ENCODE results near the gene DIP2C. TPM values are rescaled to one million over a fixed set of nuclear protein-coding genes. Genes with fewer than 3 reads are reported as not detected.
A peak's percentile ranks its signal among the peaks of the same experiment; 100 is the strongest.

Gene DIP2C
- total and polyA plus RNA-seq, 2 donors from 2014 or later, result 6.2 to 22.6 TPM

DNA sequence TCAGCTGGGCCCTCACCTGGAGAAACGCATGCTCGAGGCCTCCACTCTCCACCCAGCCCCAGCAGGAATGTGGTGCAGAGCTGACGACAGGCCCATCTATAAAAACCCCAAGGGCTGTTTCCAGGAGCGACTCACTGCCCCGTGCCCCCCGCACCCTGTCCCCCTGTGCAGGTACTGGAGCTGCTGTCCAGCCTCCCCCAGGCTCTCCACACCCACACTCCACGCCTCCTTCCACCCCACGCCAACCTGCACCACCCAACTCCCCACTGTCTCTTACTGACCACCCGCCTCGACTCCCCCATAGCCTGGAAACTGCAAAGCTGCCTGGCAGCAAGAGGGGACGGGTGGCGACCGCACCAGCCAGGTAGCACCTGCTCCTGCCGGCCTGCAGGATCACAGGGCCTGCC, 43.3 kb downstream of the DIP2C start:
- no peaks in the 10 kb centered on the region for H3K36me3 ChIP-seq (ENCODE audit: control insufficient read depth in 2 of 3, insufficient read depth in 3 of 3, low read length in 3 of 3)

GRCh38 chr10:644943-645334, 44.5 kb downstream of the DIP2C start:
- no peak for TF ChIP-seq CTCF (IDR thresholded peaks at IDR 0.05; ENCODE audit: borderline replicate concordance, extremely low read depth, insufficient read depth)
- intact Hi-C loops (cut with DNase I), result no loop called here
- DNase-seq, result no peak
- FAIRE-seq, result no peak
- H3K9ac ChIP-seq (ENCODE audit: low read length in 3 of 3), result no peak overlapping the region
- H3K4me1 ChIP-seq (ENCODE audit: control insufficient read depth in 2 of 3, insufficient read depth in 2 of 3, low read depth in 1 of 3, low read length in 3 of 3), result peaks cover 0 to 4% (median under 1%) of the 10 kb centered on the region in 3 donors
- no peaks in the 10 kb centered on the region for H3K27me3 ChIP-seq (ENCODE audit: control insufficient read depth, insufficient read depth, low read length)
- no peaks in the 10 kb centered on the region for H3K36me3 ChIP-seq (ENCODE audit: control insufficient read depth in 2 of 3, insufficient read depth in 3 of 3, low read length in 3 of 3)
- H3K27ac ChIP-seq (ENCODE audit: low read depth in 2 of 2, low read length in 2 of 2), result no peak overlapping the region
- no peak overlapping the region for H3K4me3 ChIP-seq (ENCODE audit: low read length in 3 of 3)
- H3K9me3 ChIP-seq (ENCODE audit: control insufficient read depth in 2 of 3, insufficient read depth in 1 of 3, low read length in 3 of 3), result peaks cover 0 to 7% (median 0%) of the 10 kb centered on the region in 3 donors

More for the DNA sequence above, 43.3 kb downstream of the DIP2C start:
- H3K27me3 ChIP-seq (ENCODE audit: control insufficient read depth, insufficient read depth, low read length), result no peaks in the 10 kb centered on the region
- H3K9ac ChIP-seq (ENCODE audit: low read length in 3 of 3), result no peak overlapping the region
- DNase-seq, result peak in 1 of 5 donors; percentile 73
- no peak for FAIRE-seq
- peaks cover 0 to 7% (median 0%) of the 10 kb centered on the region in 3 donors for H3K9me3 ChIP-seq (ENCODE audit: control insufficient read depth in 2 of 3, insufficient read depth in 1 of 3, low read length in 3 of 3)
- H3K4me1 ChIP-seq (ENCODE audit: control insufficient read depth in 2 of 3, insufficient read depth in 2 of 3, low read depth in 1 of 3, low read length in 3 of 3), result peaks cover 0 to 12% (median 11%) of the 10 kb centered on the region in 3 donors
- no peak for TF ChIP-seq CTCF (IDR thresholded peaks at IDR 0.05; ENCODE audit: borderline replicate concordance, extremely low read depth, insufficient read depth)
- H3K27ac ChIP-seq (ENCODE audit: low read depth in 2 of 2, low read length in 2 of 2), result peak overlapping the region; percentile 48 to 67
- no peak overlapping the region for H3K4me3 ChIP-seq (ENCODE audit: low read length in 3 of 3)
- intact Hi-C loops (cut with DNase I), result no loop called here

DNA sequence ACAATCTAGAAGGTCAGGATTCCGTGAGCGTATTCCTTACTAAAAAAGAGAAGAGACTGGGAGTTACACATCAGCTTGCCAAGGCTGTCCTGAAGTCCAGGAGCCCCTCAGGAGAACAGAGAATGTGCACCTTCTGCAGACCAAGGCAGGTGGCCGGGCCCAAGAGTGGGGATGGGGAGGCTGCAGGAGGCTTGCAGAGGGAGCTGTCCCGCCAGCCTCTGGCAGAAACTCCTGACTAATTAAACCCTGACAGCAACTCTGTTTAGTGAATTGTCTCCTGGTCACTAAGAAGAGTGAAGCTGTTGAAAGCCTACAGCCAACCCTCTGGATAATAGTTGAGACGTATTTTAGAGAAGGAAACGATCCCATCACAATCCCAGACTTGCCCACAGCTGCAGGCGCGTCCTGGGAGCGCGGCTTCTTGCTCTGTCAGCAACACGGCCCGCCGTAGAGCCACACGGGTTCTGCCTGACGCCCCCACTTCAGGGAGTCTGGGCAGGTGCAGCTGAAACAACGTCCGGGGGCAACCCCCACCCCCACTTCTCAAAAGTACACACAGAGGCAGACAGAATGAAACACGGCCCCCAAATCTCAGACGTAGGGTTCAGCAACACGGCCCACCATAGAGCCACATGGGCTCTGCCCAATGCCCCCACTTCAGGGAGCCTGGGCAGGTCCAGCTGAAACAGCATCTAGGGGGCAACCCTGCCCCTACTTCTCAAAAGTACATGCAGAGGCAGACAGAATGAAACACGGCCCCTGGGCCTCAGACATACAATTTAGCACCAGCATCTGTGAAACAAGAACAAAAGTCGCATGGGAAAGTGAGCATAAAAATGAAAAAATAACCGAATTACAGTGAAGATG, 45.2 kb downstream of the DIP2C start:
- H3K36me3 ChIP-seq (ENCODE audit: control insufficient read depth in 2 of 3, insufficient read depth in 3 of 3, low read length in 3 of 3), result no peaks in the 10 kb centered on the region
- H3K4me1 ChIP-seq (ENCODE audit: control insufficient read depth in 2 of 3, insufficient read depth in 2 of 3, low read depth in 1 of 3, low read length in 3 of 3), result peaks cover 0 to 4% (median 0%) of the 10 kb centered on the region in 3 donors
- FAIRE-seq (no peak), DNase-seq (no peak)
- H3K9me3 ChIP-seq (ENCODE audit: control insufficient read depth in 2 of 3, insufficient read depth in 1 of 3, low read length in 3 of 3), result peaks cover 0 to 7% (median 0%) of the 10 kb centered on the region in 3 donors
- intact Hi-C loops (cut with DNase I), result no loop called here
- H3K9ac ChIP-seq (ENCODE audit: low read length in 3 of 3), result no peak overlapping the region
- no peak overlapping the region for H3K27ac ChIP-seq (ENCODE audit: low read depth in 2 of 2, low read length in 2 of 2)
- no peak overlapping the region for H3K4me3 ChIP-seq (ENCODE audit: low read length in 3 of 3)
- H3K27me3 ChIP-seq (ENCODE audit: control insufficient read depth, insufficient read depth, low read length), result no peaks in the 10 kb centered on the region
- no peak for TF ChIP-seq CTCF (IDR thresholded peaks at IDR 0.05; ENCODE audit: borderline replicate concordance, extremely low read depth, insufficient read depth)

Data from kidney (tissue), 14 donors.